Loucy (cell line): ENCODE measurements around the gene FMO3.

ENCODE experiments used
- H2AFZ ChIP-seq: fragments of 200-600 bp; sonication (generic); 2 replicates; pipeline ENCODE4 v1.6.0; 2016; ENCODE audit warnings: antibody characterized with exemption, mild to moderate bottlenecking, low read length, moderate library complexity
- H3F3A ChIP-seq: fragments of 200-600 bp; 2 replicates; pipeline ENCODE4 v1.6.0; 2016; ENCODE audit warnings: antibody characterized with exemption, low read depth, mild to moderate bottlenecking
- H3K27me3 ChIP-seq: fragments of 200-600 bp; sonication (generic); 2 replicates; pipeline ENCODE4 v1.6.1; 2014; ENCODE audit warnings: low read length, mild to moderate bottlenecking; ENCODE audit not compliant: insufficient read depth, poor library complexity, severe bottlenecking
- H3K36me3 ChIP-seq: fragments of 200-600 bp; sonication (generic); 2 replicates; pipeline ENCODE4 v1.6.1; 2016; ENCODE audit warnings: low read length; ENCODE audit not compliant: insufficient read depth
- H3K4me1 ChIP-seq: fragments of 200-600 bp; sonication (generic); 2 replicates; pipeline ENCODE4 v1.5.1; 2014; ENCODE audit warnings: low read length, mild to moderate bottlenecking; ENCODE audit not compliant: insufficient read depth, poor library complexity, severe bottlenecking
- H3K4me2 ChIP-seq: fragments of 200-600 bp; sonication (generic); 2 replicates; pipeline ENCODE4 v1.6.0; 2014; ENCODE audit warnings: antibody characterized with exemption, low read length, low read depth, mild to moderate bottlenecking; ENCODE audit not compliant: poor library complexity, severe bottlenecking
- H3K4me3 ChIP-seq: fragments of 200-600 bp; sonication (generic); 2 replicates; pipeline ENCODE4 v1.5.1; 2014; ENCODE audit warnings: low read length, mild to moderate bottlenecking, mixed read lengths; ENCODE audit not compliant: poor library complexity, severe bottlenecking
- H3K79me2 ChIP-seq: fragments of 200-600 bp; sonication (generic); 2 replicates; pipeline ENCODE4 v1.6.1; 2014; ENCODE audit warnings: low read length; ENCODE audit not compliant: insufficient read depth
- H3K9ac ChIP-seq: fragments of 200-600 bp; sonication (generic); 2 replicates; pipeline ENCODE4 v1.6.0; 2014; ENCODE audit warnings: mild to moderate bottlenecking, low read depth, low read length, moderate library complexity; ENCODE audit not compliant: poor library complexity, severe bottlenecking
- H3K9me2 ChIP-seq: fragments of 200-600 bp; sonication (generic); replicated peaks from 2 replicates; pipeline ENCODE4 v1.6.1; 2016; ENCODE audit warnings: low read depth, low read length, mixed read lengths
- H3K9me3 ChIP-seq: fragments of 200-600 bp; sonication (generic); 2 replicates; pipeline ENCODE4 v1.6.1; 2014; ENCODE audit warnings: mild to moderate bottlenecking, antibody characterized with exemption, low read length, low read depth; ENCODE audit not compliant: insufficient read depth
- H4K20me1 ChIP-seq: fragments of 200-600 bp; sonication (generic); 2 replicates; pipeline ENCODE4 v1.6.0; 2014; ENCODE audit warnings: antibody characterized with exemption, low read length, mild to moderate bottlenecking; ENCODE audit not compliant: insufficient read depth, poor library complexity, severe bottlenecking
- CTCF ChIP-seq: fragments of 200-600 bp; sonication (generic); conservative IDR thresholded peaks from 2 replicates; pipeline ENCODE4 v1.5.1; 2014; ENCODE audit warnings: mild to moderate bottlenecking, antibody characterized with exemption, low read length
- EZH2phosphoT487 ChIP-seq: fragments of 200-600 bp; IDR thresholded peaks from 2 replicates; pipeline ENCODE4 v1.6.1; 2018; ENCODE audit warnings: antibody characterized with exemption, mild to moderate bottlenecking, moderate library complexity, borderline replicate concordance

The FMO3 gene

DNA sequence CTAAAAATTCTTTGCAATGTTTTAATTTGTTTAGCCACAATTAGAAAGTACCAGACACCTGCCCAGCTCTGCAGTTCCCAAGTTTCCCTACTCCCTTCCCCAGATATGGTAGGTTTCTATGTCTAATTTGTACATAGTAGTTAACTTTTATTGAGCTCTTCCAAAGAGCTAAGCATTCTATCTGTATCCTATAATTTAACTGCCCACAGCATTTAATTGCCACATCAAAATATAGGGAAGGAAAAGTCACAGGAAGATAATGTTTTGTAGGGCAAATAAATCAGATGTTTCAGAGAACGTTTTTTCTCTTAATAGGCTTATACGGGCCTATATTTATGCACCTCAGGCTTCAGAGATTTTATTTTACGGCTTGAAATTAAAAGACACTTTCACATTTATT lies 15.7 kb upstream of the FMO3 start:
- Histone ChIP-seq H3K4me3 (no peak overlapping the region), H3K9me2 (no peaks in the 10 kb centered on the region), H3K4me1 (no peaks in the 10 kb centered on the region), H4K20me1 (no peaks in the 10 kb centered on the region), H3K4me2 (no peak overlapping the region), H2AFZ (no peak overlapping the region), H3K36me3 (no peaks in the 10 kb centered on the region), H3K9me3 (no peaks in the 10 kb centered on the region), H3F3A (no peaks in the 10 kb centered on the region), H3K9ac (no peak overlapping the region), H3K79me2 (no peaks in the 10 kb centered on the region), H3K27me3 (no peaks in the 10 kb centered on the region)
- no peak for TF ChIP-seq EZH2phosphoT487
- TF ChIP-seq CTCF, result no peak

GRCh38 chr1:171081314-171081753 lies 9.4 kb upstream of the FMO3 start:
- Histone ChIP-seq H3F3A (no peaks in the 10 kb centered on the region), H2AFZ (no peak overlapping the region; the same call in 1 of the 2 replicates), H3K4me3 (no peak overlapping the region), H3K4me2 (no peak overlapping the region), H3K27me3 (no peaks in the 10 kb centered on the region), H3K36me3 (no peaks in the 10 kb centered on the region), H3K4me1 (no peaks in the 10 kb centered on the region), H3K9me3 (no peaks in the 10 kb centered on the region), H3K79me2 (no peaks in the 10 kb centered on the region), H3K9me2 (no peaks in the 10 kb centered on the region), H4K20me1 (no peaks in the 10 kb centered on the region), H3K9ac (no peak overlapping the region)
- TF ChIP-seq CTCF (peak; percentile 67), EZH2phosphoT487 (no peak)

- Histone ChIP-seq H3F3A (no peaks in the 10 kb centered on the region), H3K36me3 (no peaks in the 10 kb centered on the region), H3K9me2 (no peaks in the 10 kb centered on the region), H3K9ac (no peak overlapping the region), H3K4me1 (no peaks in the 10 kb centered on the region), H3K4me3 (no peak overlapping the region), H3K27me3 (no peaks in the 10 kb centered on the region), H3K9me3 (no peaks in the 10 kb centered on the region), H4K20me1 (no peaks in the 10 kb centered on the region), H2AFZ (no peak overlapping the region; the same call in 1 of the 2 replicates), H3K79me2 (no peaks in the 10 kb centered on the region), H3K4me2 (no peak overlapping the region)
- TF ChIP-seq EZH2phosphoT487 (no peak), CTCF (no peak)
Observed at GRCh38 chr1:171081763-171082201, 8.9 kb upstream of the FMO3 start.
